Measurements from ENCODE around the gene CDCA3. TPM values are rescaled to one million over a fixed set of nuclear protein-coding genes. Genes with fewer than 3 reads are reported as not detected.

CDCA3 gene
- total and polyA plus RNA-seq, 2 of the 13 experiments (the other 11 are each of a cell fraction or from before 2014, with no cell fraction given) = 32.7 to 56.5 TPM

- peaks cover 16% of the 10 kb centered on the region for H3K79me2 ChIP-seq (ENCODE audit: insufficient read depth, low read length)
- 1% methylated on average over 32 of the region's 71 CpGs for WGBS (ENCODE audit: low lambda C conversion rate)
- H3K27me3 ChIP-seq (ENCODE audit: control insufficient read depth in 1 of 2, insufficient read depth in 2 of 2, low read length in 2 of 2) = no peaks in the 10 kb centered on the region
- ChIA-PET CTCF (ENCODE audit: low intra/inter-chr PET ratio, low total read pairs) (no interaction called here), POLR2A (interaction anchor here (1.3 to 4.7 kb wide), 7 partner anchors 23 to 215 kb away, joined by 3 to 20 read pairs (median 8); partner anchors contain the start of genes CDCA3, COPS7A, MLF2 and PTMS)
- DNase-seq (ENCODE audit: low spot score) = no peak
- intact Hi-C loops (cut with micrococcal nuclease; ENCODE audit: unreplicated experiment) (loop anchor here (1.0 to 10.0 kb wide), 2 partner anchors 94 to 214 kb away; no protein-coding TSS in a partner anchor), in situ Hi-C loops (cut with HindIII; ENCODE audit: extremely low pct_ligation_motif_present, low pct_unique_long_range_greater_than_20kb) (loop anchor here (5.0 kb wide), 1 partner anchor 77 kb away; the partner anchor contains the start of gene MLF2)
- no peaks in the 10 kb centered on the region for H4K20me1 ChIP-seq (ENCODE audit: insufficient read depth, low read length)
- peaks cover 24% of the 10 kb centered on the region for H3K4me1 ChIP-seq (ENCODE audit: insufficient read depth, low read length)
- H3K36me3 ChIP-seq (replicated peaks in 1 of 2; ENCODE audit: control insufficient read depth in 1 of 2, insufficient read depth in 2 of 2, low read length in 2 of 2) = peaks cover 13 to 21% of the 10 kb centered on the region in 2 experiments; a peak in 4 of 5 replicates
- peak overlapping the region; percentile 86 for H3K27ac ChIP-seq (ENCODE audit: extremely low read length, insufficient read depth, low read length)
- BruUV-seq (replicated peaks) = TSS peak; percentile 78
- ATAC-seq = peak; percentile 69
- H3K4me3 ChIP-seq (replicated peaks in 1 of 3; ENCODE audit: insufficient read depth in 1 of 3, low read depth in 2 of 3, low read length in 3 of 3) = peak overlapping the region; percentile 82 to 100 (median 86)
- H2AFZ ChIP-seq (ENCODE audit: low read length) = no peak overlapping the region
- no peaks in the 10 kb centered on the region for H3K9me3 ChIP-seq (ENCODE audit: low read length)
- H3K9ac ChIP-seq (ENCODE audit: insufficient read depth, low read depth, low read length) = peak overlapping the region; percentile 97
- peak overlapping the region; percentile 85 for H3K4me2 ChIP-seq (ENCODE audit: low read depth, low read length)
- FAIRE-seq = no peak
- TF ChIP-seq ZNF18 (CRISPR knock-in tag; IDR thresholded peaks at IDR 0.05; ENCODE audit: insufficient replicate concordance) = no peak
- no peak for TF ChIP-seq ARHGAP35 (CRISPR knock-in tag; IDR thresholded peaks at IDR 0.05; ENCODE audit: borderline replicate concordance)
- peak; percentile 78 for TF ChIP-seq YEATS4 (CRISPR knock-in tag; IDR thresholded peaks at IDR 0.05; ENCODE audit: borderline replicate concordance)
- peak; percentile 83; the same call in 1 of the 2 replicates for TF ChIP-seq MYC (CRISPR knock-in tag; IDR thresholded peaks at IDR 0.05; ENCODE audit: borderline replicate concordance)
- TF ChIP-seq CHD2 (IDR thresholded peaks at IDR 0.05; ENCODE audit: low read depth, low read length) = no peak
- TF ChIP-seq, protein P1, sequence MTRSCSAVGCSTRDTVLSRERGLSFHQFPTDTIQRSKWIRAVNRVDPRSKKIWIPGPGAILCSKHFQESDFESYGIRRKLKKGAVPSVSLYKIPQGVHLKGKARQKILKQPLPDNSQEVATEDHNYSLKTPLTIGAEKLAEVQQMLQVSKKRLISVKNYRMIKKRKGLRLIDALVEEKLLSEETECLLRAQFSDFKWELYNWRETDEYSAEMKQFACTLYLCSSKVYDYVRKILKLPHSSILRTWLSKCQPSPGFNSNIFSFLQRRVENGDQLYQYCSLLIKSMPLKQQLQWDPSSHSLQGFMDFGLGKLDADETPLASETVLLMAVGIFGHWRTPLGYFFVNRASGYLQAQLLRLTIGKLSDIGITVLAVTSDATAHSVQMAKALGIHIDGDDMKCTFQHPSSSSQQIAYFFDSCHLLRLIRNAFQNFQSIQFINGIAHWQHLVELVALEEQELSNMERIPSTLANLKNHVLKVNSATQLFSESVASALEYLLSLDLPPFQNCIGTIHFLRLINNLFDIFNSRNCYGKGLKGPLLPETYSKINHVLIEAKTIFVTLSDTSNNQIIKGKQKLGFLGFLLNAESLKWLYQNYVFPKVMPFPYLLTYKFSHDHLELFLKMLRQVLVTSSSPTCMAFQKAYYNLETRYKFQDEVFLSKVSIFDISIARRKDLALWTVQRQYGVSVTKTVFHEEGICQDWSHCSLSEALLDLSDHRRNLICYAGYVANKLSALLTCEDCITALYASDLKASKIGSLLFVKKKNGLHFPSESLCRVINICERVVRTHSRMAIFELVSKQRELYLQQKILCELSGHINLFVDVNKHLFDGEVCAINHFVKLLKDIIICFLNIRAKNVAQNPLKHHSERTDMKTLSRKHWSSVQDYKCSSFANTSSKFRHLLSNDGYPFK (CRISPR knock-in tag; IDR thresholded peaks at IDR 0.05; ENCODE audit: borderline replicate concordance) = peak; percentile 70; the same call in 1 of the 2 replicates
- TF ChIP-seq POLR2AphosphoS5 (IDR thresholded peaks at IDR 0.05; ENCODE audit: low read depth, low read length) = no peak
- 0 out of 2 replicates have a peak, but pooled peaks have one; percentile 43 for TF ChIP-seq PRMT3 (CRISPR knock-in tag; IDR thresholded peaks at IDR 0.05; ENCODE audit: borderline replicate concordance, low read depth)
- 0 out of 2 replicates have a peak, but pooled peaks have one; percentile 61 for TF ChIP-seq ZMYM4 (CRISPR knock-in tag; IDR thresholded peaks at IDR 0.05)
- TF ChIP-seq ZNF235 (CRISPR knock-in tag; IDR thresholded peaks at IDR 0.05; ENCODE audit: borderline replicate concordance) = peak; percentile 94; the same call in 1 of the 2 replicates
- TF ChIP-seq SP2 (CRISPR knock-in tag; IDR thresholded peaks at IDR 0.05) = 0 out of 2 replicates have a peak, but pooled peaks have one; percentile 18
- TF ChIP-seq DMAP1 (CRISPR knock-in tag; IDR thresholded peaks at IDR 0.05) = peak; percentile 89
- TF ChIP-seq SMAD1 (CRISPR knock-in tag; IDR thresholded peaks at IDR 0.05; ENCODE audit: borderline replicate concordance, low read depth) = peak; percentile 72; the same call in 1 of the 2 replicates
- peak; percentile 71; the same call in 1 of the 2 replicates for TF ChIP-seq ZNF784 (CRISPR knock-in tag; IDR thresholded peaks at IDR 0.05; ENCODE audit: borderline replicate concordance)
- TF ChIP-seq CAMTA2 (CRISPR knock-in tag; IDR thresholded peaks at IDR 0.05; ENCODE audit: borderline replicate concordance) = peak; percentile 50; the same call in 1 of the 2 replicates
- peak; percentile 38; the same call in 1 of the 2 replicates for TF ChIP-seq GLI4 (CRISPR knock-in tag; IDR thresholded peaks at IDR 0.05; ENCODE audit: borderline replicate concordance)
- TF ChIP-seq ZMYM3 (CRISPR knock-in tag; IDR thresholded peaks at IDR 0.05) = peak; percentile 41; the same call in 1 of the 2 replicates
- TF ChIP-seq GTF2F1 (IDR thresholded peaks at IDR 0.05; ENCODE audit: low read length) = no peak
Observed at GRCh38 chr12:6828781-6829535, 22.1 kb downstream of the CDCA3 start.

Data from HepG2 (cell line).